Fibroblast of pulmonary artery (primary cell): ENCODE measurements around the gene FBRSL1.

Experiments used
- DNase-seq: peaks from one replicate; pipeline ENCODE4 v3.0.0-alpha.2; 2010; ENCODE audit warnings: low read depth
- H3K4me3 ChIP-seq: replicated peaks from 2 replicates; pipeline ENCODE4 v1.5.1; 2011; ENCODE audit warnings: low read depth, mild to moderate bottlenecking, control low read depth, low read length, moderate library complexity
- TF ChIP-seq, protein P1 (sequence below): IDR thresholded peaks from 2 replicates; pipeline ENCODE4 v1.5.1; 2011; ENCODE audit warnings: mild to moderate bottlenecking, control low read depth, low read length, inconsistent platforms; ENCODE audit errors: missing control alignments

FBRSL1 gene

DNA sequence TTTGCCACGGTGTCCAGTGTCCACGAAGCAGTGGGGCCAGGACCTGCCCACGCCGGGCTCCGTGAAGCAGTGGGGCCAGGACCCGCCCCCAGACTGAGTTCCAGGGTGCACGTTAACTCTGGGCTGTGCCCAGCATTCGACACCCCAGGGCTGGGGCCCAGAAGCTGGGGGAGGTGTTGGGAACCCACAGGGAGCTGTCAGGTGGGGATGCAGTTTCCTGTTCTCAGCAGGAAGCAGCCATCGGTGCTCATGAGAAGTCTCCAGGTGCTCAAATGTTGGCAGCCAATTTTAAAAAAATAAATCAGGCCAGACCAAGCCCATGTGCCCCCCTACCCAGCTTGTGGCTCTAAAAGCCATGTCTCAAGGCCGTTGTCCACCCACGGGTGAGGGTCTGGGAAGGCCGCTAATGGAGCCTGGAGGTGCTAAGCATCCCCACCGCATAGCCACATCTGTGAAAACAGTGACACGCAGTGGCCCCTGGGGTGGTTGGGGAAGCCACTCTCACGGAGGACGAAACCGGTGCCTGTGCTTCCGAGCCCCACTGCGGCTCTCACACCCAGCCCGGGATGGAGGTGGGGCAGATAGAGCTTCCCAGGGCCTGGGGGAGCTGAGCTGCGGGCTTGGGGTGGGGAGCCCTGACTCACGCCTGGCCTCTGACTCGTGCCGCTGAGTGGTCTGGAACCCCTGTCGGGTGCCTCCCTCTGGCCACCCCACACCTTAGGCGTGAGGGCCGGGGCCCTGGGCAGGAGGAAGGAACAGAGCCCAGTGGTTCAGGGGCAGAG lies 53.5 kb downstream of the FBRSL1 start:
- DNase-seq, result no peak
- no peak overlapping the region for H3K4me3 ChIP-seq
- TF ChIP-seq, protein P1, sequence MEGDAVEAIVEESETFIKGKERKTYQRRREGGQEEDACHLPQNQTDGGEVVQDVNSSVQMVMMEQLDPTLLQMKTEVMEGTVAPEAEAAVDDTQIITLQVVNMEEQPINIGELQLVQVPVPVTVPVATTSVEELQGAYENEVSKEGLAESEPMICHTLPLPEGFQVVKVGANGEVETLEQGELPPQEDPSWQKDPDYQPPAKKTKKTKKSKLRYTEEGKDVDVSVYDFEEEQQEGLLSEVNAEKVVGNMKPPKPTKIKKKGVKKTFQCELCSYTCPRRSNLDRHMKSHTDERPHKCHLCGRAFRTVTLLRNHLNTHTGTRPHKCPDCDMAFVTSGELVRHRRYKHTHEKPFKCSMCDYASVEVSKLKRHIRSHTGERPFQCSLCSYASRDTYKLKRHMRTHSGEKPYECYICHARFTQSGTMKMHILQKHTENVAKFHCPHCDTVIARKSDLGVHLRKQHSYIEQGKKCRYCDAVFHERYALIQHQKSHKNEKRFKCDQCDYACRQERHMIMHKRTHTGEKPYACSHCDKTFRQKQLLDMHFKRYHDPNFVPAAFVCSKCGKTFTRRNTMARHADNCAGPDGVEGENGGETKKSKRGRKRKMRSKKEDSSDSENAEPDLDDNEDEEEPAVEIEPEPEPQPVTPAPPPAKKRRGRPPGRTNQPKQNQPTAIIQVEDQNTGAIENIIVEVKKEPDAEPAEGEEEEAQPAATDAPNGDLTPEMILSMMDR, result no peak

DNA sequence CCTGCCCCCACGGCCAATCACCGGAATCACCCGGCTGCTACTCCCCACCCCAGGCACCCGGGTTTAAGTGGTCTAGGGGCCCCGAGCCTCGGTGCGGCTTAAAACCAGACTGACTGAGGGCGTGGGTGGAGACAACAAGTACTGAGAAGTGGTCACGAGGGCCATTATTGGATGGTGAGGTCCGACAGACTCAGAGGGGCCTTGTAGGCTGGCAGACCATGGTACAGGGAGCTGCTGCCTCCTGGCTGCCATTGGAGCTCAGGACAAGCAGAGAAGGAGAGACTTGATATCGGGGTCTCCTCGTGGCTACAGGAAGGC lies 54.1 kb downstream of the FBRSL1 start:
- no peak for DNase-seq
- no peak overlapping the region for H3K4me3 ChIP-seq
- TF ChIP-seq, protein P1, result no peak

DNA sequence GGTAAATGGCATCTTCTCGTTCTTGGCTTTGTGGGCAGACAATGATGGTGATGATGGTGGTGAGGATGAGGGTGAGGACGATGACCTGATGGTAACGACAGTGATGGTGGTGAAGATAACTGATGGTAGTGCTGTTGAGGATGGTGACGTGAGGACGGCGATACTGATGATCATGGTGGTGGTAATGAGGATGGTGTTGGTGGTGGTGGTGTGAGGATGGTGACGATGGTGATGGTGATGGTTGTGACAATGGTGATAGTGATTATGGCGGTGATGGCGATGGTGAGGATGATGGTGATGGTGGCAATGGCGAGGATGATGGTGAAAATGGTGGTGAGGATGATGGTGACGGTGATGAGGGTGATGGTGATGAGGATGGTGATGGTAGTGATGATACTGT lies 54.5 kb downstream of the FBRSL1 start:
- no peak for DNase-seq
- no peak overlapping the region for H3K4me3 ChIP-seq
- TF ChIP-seq, protein P1, result no peak

DNA sequence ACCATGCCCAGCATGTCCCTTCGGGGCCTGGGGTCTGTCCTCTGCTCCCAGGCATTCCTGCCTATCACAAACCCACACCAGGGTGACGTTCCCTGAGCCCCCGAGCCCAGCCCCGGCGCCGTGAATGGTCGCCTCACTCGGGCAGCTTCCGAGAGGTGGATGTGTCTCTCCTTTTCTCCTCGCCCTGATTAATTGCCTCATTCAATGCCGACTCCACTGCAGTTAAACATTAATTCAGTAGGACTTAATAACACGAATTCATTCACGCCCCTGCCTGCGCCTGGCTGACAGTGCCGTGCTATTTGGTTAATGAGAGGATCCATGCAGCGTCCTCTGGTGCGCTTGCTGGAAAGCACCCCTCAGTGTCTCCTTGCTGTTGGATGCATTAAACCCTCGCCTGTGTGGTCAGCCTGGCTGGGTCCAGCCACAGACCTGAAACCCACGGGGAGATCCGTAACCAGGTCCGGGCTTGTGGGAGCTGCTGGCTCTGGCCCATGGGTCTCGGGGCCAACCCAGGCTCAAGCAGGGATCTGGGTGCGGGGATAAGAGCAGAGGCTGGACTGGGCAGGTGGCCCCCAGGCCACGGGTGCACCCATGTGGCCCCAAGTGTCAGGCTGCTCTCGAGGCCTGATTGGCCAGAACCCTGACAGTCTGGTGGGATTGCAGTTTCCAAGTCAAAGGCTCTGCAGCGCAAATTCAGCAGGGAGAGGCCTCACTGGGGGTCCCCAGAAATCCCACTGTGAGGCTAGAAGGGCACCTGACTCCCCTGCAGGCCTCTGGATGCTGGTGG lies 55.4 kb downstream of the FBRSL1 start:
- TF ChIP-seq, protein P1, result no peak
- no peak for DNase-seq
- no peak overlapping the region for H3K4me3 ChIP-seq

DNA sequence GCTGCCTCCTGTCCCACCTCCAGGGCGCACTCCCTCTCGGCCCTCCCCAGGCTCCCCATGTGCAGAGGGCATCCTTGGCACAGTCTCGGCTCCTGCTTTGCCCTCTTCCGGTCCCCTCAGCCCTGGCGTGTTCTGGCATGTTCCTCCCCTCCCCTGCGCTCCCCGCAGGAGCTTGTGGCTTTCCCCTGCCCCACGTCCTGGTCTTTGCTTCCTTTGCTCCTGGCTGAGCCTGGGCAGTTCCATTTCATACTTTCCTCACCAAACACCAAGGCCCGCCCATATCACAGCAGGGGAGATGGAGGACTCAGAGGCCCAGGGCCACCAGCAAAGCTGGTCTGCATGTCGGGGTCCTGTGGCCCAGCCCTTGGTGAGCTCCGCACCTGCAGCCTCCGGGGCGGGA lies 56.0 kb downstream of the FBRSL1 start:
- TF ChIP-seq, protein P1, result no peak

DNA sequence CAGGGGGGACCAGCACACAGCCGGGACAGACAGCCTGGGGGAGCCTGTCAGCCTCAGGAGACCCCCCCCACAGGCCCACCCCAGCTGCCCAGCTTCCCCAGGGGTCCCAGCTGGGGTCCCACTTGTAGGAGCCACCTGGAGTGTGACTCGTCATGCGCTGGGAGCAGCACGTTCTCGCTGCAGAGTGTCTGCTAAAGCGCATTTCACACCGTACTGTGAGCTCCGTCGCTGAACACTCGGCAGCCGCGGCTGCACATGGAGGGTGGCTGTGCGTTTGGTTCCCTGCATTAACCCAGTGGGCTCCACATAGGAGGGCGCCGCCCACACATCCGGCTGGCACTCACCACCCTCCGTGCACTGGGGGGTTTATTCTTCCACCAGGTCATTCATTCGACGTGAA lies 56.7 kb downstream of the FBRSL1 start:
- DNase-seq, result no peak
- TF ChIP-seq, protein P1, result no peak

More for the DNA sequence above, 56.0 kb downstream of the FBRSL1 start:
- no peak for DNase-seq
- no peak overlapping the region for H3K4me3 ChIP-seq

DNA sequence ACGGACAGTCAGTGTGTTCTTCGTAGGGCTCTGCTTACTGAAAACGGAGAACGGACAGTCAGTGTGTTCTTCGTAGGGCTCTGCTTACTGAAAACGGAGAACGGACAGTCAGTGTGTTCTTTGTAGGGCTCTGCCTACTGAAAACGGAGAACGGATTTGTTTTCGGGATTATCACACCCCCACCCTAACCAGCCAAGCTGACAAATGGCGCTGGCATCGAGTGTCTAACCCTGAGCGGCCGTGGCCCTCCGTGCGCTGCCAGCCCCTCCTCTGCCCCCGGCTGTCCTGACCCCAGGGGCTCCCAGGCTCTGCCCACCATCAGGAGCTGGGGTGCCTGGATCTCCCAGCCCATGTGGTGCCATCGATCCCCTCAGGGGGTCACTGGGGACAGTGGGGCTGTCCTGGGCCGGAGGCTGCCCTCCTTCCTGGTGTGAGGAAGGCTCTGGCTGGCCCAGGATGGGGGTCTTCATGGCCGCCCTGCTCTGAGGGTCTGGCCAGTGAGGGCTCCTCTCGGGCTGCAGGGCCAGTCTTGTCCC lies 57.3 kb downstream of the FBRSL1 start:
- TF ChIP-seq, protein P1, result no peak
- DNase-seq, result no peak
- no peak overlapping the region for H3K4me3 ChIP-seq

More for the DNA sequence above, 56.7 kb downstream of the FBRSL1 start:
- no peak overlapping the region for H3K4me3 ChIP-seq
